HG03378 (cell line): ENCODE measurements around the gene PRTFDC1.

Experiments used
- ATAC-seq: cut with Tn5 transposase; IDR thresholded peaks from one replicate; pipeline ENCODE4 v1.9.1; 2021; ENCODE audit warnings: mild to moderate bottlenecking, moderate library complexity; ENCODE audit not compliant: unreplicated experiment

Gene PRTFDC1

DNA sequence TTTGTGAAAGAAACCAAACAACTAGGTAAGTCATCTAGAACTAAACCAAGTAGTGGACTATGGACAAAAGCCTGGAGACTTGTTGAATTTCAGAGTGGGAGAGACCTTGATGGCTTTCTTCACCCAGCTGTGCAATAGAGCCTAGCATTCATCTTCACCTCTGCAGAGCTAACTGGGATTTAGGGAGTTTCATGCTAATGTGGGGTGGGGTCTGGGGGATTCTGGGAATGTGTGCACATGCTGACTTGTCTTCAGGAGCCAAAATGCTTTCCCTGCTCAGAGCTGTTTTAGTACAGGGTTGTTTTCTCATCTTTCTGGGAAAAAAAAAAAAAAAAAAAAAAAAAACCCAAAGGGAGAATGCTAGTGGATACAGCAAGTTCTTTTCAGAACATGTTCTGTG lies 147.4 kb downstream of the PRTFDC1 start:
- no peak for ATAC-seq

- no peak for ATAC-seq
These were observed 148.0 kb downstream of the PRTFDC1 start for GRCh38 chr10:24804392-24804791.

DNA sequence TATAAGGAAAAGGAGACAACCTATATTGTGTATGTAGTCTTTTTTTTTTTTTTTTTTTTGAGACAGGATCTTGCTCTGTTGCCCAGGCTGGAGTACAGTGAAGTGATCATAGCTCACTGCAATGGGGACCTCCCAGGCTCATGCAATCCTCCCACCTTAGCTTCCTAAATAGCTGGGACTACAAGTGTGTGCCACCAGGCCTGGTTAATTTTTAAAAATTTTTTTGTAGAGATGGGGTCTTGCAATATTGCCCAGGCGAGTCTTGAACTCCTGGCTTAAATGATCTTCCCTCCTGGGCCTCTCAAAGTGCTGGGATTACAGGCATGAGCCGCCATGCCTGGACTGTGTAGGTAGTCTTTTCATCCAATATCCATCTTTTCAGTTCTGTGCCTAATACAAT lies 150.0 kb downstream of the PRTFDC1 start:
- no peak for ATAC-seq

DNA sequence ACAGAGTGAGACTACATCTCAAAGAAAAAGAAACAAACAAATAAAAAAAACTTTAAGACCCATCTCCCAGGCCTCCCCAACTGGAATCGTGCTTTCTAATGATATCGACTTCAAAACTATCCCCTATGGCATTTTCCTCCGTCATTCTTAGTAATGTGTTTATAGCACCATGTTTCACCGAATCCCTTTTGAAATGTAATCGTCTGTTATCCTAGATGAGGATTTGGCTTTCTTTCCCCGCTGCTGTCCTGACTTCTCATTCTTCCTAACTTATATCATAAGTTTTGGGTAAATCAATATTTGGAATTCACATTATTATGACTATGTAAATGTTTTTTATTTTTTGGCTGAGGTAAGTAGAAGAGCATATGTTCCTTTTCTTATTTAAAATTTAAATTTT lies 151.5 kb downstream of the PRTFDC1 start:
- no peak for ATAC-seq
